ENCODE data around the gene AGPAT3. TPM values are rescaled to one million over a fixed set of nuclear protein-coding genes. Genes with fewer than 3 reads are reported as not detected.

Gene AGPAT3
- total and polyA plus RNA-seq, 2 donors (not counting 3 experiments of a cell fraction or from before 2014, with no cell fraction given) = 39.9 to 76.7 TPM

- no peak for TF ChIP-seq MAX (IDR thresholded peaks at IDR 0.05; ENCODE audit: insufficient read depth, insufficient read length)
- TF ChIP-seq JUN (IDR thresholded peaks at IDR 0.05; ENCODE audit: borderline replicate concordance, insufficient read depth, insufficient read length, low read depth) = no peak
- no peak for TF ChIP-seq POLR2A (IDR thresholded peaks at IDR 0.05; ENCODE audit: low read depth, low read length)
- FAIRE-seq (no peak), DNase-seq (ENCODE audit: low read depth, low spot score) (no peak)
- dilution Hi-C loops (cut with MboI; ENCODE audit: extremely low pct_ligation_motif_present, low sequenced_read_pairs) = no loop called here
- POLR2A ChIA-PET = no interaction called here
- no peaks in the 10 kb centered on the region for H3K79me2 ChIP-seq (ENCODE audit: control insufficient read depth, insufficient read depth, low read length)
- H3K27ac ChIP-seq (ENCODE audit: insufficient read depth, low read depth, low read length) = no peak overlapping the region
- H2AFZ ChIP-seq (ENCODE audit: low read depth, low read length) = no peak overlapping the region
- no peaks in the 10 kb centered on the region for H3K36me3 ChIP-seq (ENCODE audit: control insufficient read depth in 2 of 2, extremely low read depth in 1 of 2, insufficient read depth in 2 of 2, low read length in 2 of 2)
- no peak overlapping the region for H3K9ac ChIP-seq (replicated peaks; ENCODE audit: extremely low read depth, insufficient read depth, low read length)
- CTCF ChIA-PET = interaction anchor here (0.8 kb wide), 1 partner anchor 28 kb away, joined by 3 read pairs; no protein-coding TSS in a partner anchor
- no peaks in the 10 kb centered on the region for H3K9me3 ChIP-seq (replicated peaks; ENCODE audit: control insufficient read depth, insufficient read depth, low read length)
- no peaks in the 10 kb centered on the region for H3K9me1 ChIP-seq (replicated peaks; ENCODE audit: control insufficient read depth, extremely low read depth, insufficient read depth, low read length)
- BruUV-seq (replicated peaks) = no TSS peak
- no peaks in the 10 kb centered on the region for H3K27me3 ChIP-seq (ENCODE audit: control insufficient read depth in 2 of 2, insufficient read depth in 2 of 2, low read length in 2 of 2)
- H3K4me3 ChIP-seq (replicated peaks in 1 of 3; ENCODE audit: insufficient read depth in 1 of 3, low read depth in 1 of 3, low read length in 3 of 3) = no peak overlapping the region
- H3K4me2 ChIP-seq (ENCODE audit: insufficient read depth, low read length) = no peak overlapping the region
- intact Hi-C loops (cut with micrococcal nuclease) = no loop called here
- no peaks in the 10 kb centered on the region for H4K20me1 ChIP-seq (replicated peaks; ENCODE audit: control insufficient read depth, extremely low read depth, insufficient read depth, low read length)
- peaks cover 12% of the 10 kb centered on the region for H3K4me1 ChIP-seq (ENCODE audit: control insufficient read depth, extremely low read depth, insufficient read depth, low read length)
These were observed 138.4 kb downstream of the AGPAT3 start for GRCh38 chr21:44003307-44003966.

- Histone ChIP-seq H3K4me2 (ENCODE audit: insufficient read depth, low read length) (no peak overlapping the region), H3K27ac (ENCODE audit: insufficient read depth, low read depth, low read length) (no peak overlapping the region), H3K9me1 (replicated peaks; ENCODE audit: control insufficient read depth, extremely low read depth, insufficient read depth, low read length) (no peaks in the 10 kb centered on the region), H3K36me3 (ENCODE audit: control insufficient read depth in 2 of 2, extremely low read depth in 1 of 2, insufficient read depth in 2 of 2, low read length in 2 of 2) (no peaks in the 10 kb centered on the region), H3K27me3 (ENCODE audit: control insufficient read depth in 2 of 2, insufficient read depth in 2 of 2, low read length in 2 of 2) (no peaks in the 10 kb centered on the region), H3K9ac (replicated peaks; ENCODE audit: extremely low read depth, insufficient read depth, low read length) (no peak overlapping the region), H3K4me1 (ENCODE audit: control insufficient read depth, extremely low read depth, insufficient read depth, low read length) (peaks cover 12% of the 10 kb centered on the region), H2AFZ (ENCODE audit: low read depth, low read length) (no peak overlapping the region), H3K9me3 (replicated peaks; ENCODE audit: control insufficient read depth, insufficient read depth, low read length) (no peaks in the 10 kb centered on the region), H3K4me3 (replicated peaks in 1 of 3; ENCODE audit: insufficient read depth in 1 of 3, low read depth in 1 of 3, low read length in 3 of 3) (no peak overlapping the region), H4K20me1 (replicated peaks; ENCODE audit: control insufficient read depth, extremely low read depth, insufficient read depth, low read length) (no peaks in the 10 kb centered on the region), H3K79me2 (ENCODE audit: control insufficient read depth, insufficient read depth, low read length) (no peaks in the 10 kb centered on the region)
- dilution Hi-C loops (cut with MboI; ENCODE audit: extremely low pct_ligation_motif_present, low sequenced_read_pairs) (no loop called here), intact Hi-C loops (cut with micrococcal nuclease) (no loop called here)
- no TSS peak for BruUV-seq (replicated peaks)
- ChIA-PET CTCF (interaction anchor here (1.3 kb wide), 1 partner anchor 121 kb away, joined by 3 read pairs; no protein-coding TSS in a partner anchor), POLR2A (no interaction called here)
- TF ChIP-seq FOS (IDR thresholded peaks at IDR 0.05; ENCODE audit: borderline replicate concordance, insufficient read depth, low read length) = no peak
- TF ChIP-seq JUN (IDR thresholded peaks at IDR 0.05; ENCODE audit: borderline replicate concordance, insufficient read depth, insufficient read length, low read depth) = no peak
- no peak for TF ChIP-seq GATA2 (IDR thresholded peaks at IDR 0.05; ENCODE audit: insufficient read depth, insufficient read length, low read depth, low read length)
- no peak for TF ChIP-seq POLR2AphosphoS5 (IDR thresholded peaks at IDR 0.05; ENCODE audit: insufficient read depth, low read depth, low read length)
- no peak for TF ChIP-seq MAX (IDR thresholded peaks at IDR 0.05; ENCODE audit: insufficient read depth, insufficient read length)
- TF ChIP-seq, protein P1, sequence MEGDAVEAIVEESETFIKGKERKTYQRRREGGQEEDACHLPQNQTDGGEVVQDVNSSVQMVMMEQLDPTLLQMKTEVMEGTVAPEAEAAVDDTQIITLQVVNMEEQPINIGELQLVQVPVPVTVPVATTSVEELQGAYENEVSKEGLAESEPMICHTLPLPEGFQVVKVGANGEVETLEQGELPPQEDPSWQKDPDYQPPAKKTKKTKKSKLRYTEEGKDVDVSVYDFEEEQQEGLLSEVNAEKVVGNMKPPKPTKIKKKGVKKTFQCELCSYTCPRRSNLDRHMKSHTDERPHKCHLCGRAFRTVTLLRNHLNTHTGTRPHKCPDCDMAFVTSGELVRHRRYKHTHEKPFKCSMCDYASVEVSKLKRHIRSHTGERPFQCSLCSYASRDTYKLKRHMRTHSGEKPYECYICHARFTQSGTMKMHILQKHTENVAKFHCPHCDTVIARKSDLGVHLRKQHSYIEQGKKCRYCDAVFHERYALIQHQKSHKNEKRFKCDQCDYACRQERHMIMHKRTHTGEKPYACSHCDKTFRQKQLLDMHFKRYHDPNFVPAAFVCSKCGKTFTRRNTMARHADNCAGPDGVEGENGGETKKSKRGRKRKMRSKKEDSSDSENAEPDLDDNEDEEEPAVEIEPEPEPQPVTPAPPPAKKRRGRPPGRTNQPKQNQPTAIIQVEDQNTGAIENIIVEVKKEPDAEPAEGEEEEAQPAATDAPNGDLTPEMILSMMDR (IDR thresholded peaks at IDR 0.05; ENCODE audit: extremely low read depth in 1 of 2, insufficient read depth in 1 of 2, low read depth in 1 of 2, low read length in 2 of 2) = no peak
- no peak for TF ChIP-seq EZH2 (IDR thresholded peaks at IDR 0.05; ENCODE audit: borderline replicate concordance, low read depth, low read length, severe bottlenecking)
- no peak for TF ChIP-seq POLR2A (IDR thresholded peaks at IDR 0.05; ENCODE audit: low read depth, low read length)
- TF ChIP-seq MYC (IDR thresholded peaks at IDR 0.05; ENCODE audit: low read depth, low read length) = no peak
- DNase-seq (ENCODE audit: low read depth, low spot score) = no peak
- FAIRE-seq = no peak
These were observed 140.0 kb downstream of the AGPAT3 start for GRCh38 chr21:44005071-44005470.
